KBM-7 (cell line): ENCODE measurements around the gene IGFN1.
"Not testable (repeated sequence)": the region's sequence is repeated elsewhere in the genome, so short reads cannot be mapped to it uniquely, and the experiment has no call there.

ENCODE experiments used
- DNase-seq: peaks from one replicate; pipeline ENCODE4 v3.0.0-alpha.2; 2015
- in situ Hi-C: fragments of 300-500 bp; cut with MboI; formaldehyde crosslinking; loops from 2 replicates; pipeline ENCODE4 v1.14.3; 2020; ENCODE audit warnings: low sequenced_read_pairs, low pct_unique_long_range_greater_than_20kb, mixed read lengths

The IGFN1 gene

DNA sequence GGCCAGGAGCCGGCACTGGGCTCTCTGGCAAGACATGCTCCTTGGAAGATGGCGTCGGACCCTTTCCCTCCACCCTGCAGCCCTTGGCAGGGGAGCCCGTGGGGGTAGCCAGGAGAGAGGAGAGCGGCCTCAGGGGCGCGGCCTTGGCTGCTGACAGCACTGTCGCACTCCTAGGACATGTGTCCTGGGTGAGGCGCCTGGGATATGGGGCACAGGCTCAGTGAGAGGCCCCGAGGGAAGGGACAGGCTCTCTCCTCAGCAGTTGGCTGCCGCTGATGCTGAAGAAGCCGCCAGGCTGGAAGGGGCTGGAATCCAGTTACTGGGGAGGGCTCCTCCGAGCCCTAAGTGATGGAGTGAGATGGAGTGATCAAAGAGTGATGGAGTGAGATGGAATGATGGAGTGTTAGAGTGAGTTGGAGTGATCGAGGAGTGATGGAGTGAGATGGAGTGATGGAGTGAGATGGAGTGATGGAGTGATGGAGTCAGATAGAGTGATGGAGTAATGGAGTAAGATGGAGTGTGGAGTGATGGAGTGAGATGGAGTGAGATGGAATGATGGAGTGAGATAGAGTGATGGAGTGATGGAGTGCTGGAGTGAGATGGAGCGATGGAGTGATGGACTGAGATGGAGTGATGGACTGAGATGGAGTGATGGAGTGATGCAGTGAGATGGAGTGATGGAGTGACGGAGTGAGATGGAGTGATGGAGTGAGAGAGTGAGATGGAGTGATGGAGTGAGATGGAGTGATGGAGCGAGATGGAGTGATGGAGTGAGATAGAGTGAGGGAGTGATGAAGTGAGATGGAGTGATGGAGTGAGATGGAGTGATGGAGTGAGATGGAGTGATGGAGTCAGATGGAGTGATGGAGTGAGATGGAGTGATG, 65.1 kb downstream of the IGFN1 start:
- in situ Hi-C loops, result no loop called here
- DNase-seq, result no peak

DNA sequence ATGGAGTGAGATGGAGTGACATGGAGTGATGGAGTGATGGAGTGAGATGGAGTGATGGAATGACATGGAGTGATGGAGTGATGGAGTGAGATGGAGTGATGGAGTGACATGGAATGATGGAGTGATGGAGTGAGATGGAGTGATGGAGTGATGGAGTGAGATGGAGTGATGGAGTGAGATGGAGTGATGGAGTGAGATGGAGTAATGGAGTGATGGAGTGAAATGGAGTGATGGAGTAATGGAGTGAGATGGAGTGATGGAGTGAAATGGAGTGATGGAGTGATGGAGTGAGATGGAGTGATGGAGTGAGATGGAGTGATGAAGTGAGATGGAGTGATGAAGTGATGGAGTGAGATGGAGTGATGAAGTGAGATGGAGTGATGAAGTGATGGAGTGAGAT, 67.5 kb downstream of the IGFN1 start:
- DNase-seq, in situ Hi-C loops: not testable (repeated sequence)

DNA sequence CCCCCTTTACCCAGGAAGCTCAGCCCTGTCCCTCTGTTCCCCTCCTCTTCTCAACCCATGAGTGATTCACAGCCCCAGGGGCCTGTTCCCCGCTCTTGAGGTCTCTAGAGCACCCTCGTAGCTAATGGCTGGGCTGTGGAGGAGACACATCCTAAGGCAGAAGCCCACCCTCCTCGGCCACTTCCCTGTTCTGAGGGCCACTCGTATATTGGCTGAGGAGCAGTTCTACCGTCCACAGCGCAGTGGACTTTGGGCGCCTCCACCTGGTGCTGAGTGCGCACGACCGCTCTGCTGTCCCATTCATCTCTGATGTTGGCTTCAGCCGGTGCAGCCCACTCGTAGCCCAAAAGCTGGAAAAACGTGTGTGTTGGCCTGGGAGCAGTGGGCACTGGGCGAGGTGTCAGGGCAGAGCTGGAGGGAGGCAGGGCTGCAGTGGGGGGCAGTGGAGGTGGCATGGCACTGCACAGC, 68.2 kb downstream of the IGFN1 start:
- DNase-seq, result no peak
- in situ Hi-C loops, result no loop called here

- in situ Hi-C loops, result no loop called here
Observed at GRCh38 chr1:201259476-201260235, 69.0 kb downstream of the IGFN1 start.

GRCh38 chr1:201260236-201260590, 69.6 kb downstream of the IGFN1 start:
- DNase-seq, result no peak
- in situ Hi-C loops, result no loop called here

More at GRCh38 chr1:201259476-201260235, 69.0 kb downstream of the IGFN1 start:
- no peak for DNase-seq

DNA sequence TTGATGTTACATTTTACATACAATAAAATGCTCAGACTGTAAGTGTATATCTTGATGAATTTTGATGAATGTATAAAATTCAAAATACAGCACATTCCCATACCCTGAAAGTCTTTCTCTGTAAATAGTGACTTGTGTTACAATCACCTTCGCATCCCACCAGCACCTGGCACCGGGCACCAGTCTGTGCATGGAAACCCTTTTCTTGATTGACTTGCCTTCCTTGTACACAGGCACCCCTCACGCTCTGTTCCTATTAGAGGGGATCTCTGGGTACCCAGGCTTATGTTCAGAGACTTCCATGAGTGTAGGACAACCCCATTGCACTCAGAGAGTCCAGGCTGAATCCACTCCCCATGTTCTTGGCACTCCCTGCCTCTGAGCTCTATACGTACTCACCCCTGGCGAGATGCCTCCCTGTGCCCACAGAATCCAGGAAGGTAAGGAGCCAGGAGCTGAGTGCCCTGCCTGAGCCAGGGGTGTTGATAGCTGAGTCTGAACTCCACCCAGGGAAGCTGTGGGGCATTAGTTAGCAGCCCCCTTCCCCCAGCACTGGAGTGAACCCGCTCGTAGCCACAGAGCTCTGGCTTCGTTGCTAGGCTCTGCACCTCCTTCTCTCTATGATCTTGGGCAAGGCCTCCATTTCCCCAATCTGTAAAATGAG, 70.2 kb downstream of the IGFN1 start:
- no peak for DNase-seq
- in situ Hi-C loops, result no loop called here

GRCh38 chr1:201261771-201262547, 71.3 kb downstream of the IGFN1 start:
- in situ Hi-C loops, result no loop called here
- DNase-seq, result no peak

DNA sequence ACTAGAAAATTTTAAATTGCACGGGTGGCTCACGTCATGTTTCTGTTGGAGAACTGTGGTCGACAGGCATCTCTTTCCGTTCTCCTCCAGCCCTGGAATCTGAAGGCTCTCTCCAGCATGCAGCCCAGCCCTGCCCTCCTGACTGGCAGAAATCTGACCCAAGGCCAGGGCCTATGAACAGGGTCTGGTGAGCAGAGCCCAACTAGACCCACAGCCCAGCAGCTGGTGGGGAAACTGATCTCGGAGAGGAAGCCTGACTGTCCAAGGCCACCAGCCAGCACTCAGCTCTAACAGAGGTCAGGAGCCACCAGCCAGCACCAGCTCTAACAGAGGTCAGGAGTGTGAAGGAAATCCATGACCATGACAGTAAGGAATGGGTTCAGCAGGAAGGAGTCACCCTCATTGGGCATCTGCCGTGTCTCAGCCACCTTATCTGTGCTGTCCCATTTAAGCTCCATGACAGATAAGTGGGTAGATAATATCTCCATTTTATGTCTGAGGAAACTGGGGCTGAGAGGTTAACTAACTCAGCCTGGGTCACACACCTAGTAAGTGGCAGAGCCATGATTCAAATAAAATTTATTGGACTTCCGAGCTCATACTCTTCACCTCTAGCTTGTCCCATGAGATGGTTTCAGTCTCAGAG, 72.5 kb downstream of the IGFN1 start:
- no peak for DNase-seq
- in situ Hi-C loops, result no loop called here

GRCh38 chr1:201264072-201264471, 73.4 kb downstream of the IGFN1 start:
- in situ Hi-C loops, result no loop called here
- DNase-seq, result no peak

- in situ Hi-C loops, result no loop called here
- no peak for DNase-seq
Observed at GRCh38 chr1:201264554-201264953, 73.9 kb downstream of the IGFN1 start.

DNA sequence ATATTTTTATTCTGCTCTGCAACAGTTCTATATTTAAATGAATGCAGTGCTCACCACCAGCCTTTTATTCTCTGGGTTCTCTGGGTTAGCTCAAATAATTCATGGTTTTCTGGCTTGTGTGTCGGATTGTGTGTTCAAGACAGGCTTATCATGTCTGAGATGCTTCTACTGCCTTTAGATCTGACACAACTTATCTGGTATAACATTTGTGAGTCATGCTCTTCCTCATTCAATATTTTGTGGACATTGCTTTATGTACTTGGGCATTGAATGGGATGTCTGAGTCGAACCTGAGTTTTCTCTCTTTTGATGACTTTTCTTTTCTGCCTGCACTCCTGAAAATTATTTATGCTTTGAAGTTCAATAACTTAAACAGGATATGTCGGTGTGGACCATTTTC, 75.1 kb downstream of the IGFN1 start:
- DNase-seq, result no peak
- in situ Hi-C loops, result no loop called here

GRCh38 chr1:201266276-201266675, 75.7 kb downstream of the IGFN1 start:
- in situ Hi-C loops, result no loop called here
- no peak for DNase-seq

- DNase-seq, result no peak
- in situ Hi-C loops, result no loop called here
Observed at GRCh38 chr1:201266774-201267173, 76.2 kb downstream of the IGFN1 start.

DNA sequence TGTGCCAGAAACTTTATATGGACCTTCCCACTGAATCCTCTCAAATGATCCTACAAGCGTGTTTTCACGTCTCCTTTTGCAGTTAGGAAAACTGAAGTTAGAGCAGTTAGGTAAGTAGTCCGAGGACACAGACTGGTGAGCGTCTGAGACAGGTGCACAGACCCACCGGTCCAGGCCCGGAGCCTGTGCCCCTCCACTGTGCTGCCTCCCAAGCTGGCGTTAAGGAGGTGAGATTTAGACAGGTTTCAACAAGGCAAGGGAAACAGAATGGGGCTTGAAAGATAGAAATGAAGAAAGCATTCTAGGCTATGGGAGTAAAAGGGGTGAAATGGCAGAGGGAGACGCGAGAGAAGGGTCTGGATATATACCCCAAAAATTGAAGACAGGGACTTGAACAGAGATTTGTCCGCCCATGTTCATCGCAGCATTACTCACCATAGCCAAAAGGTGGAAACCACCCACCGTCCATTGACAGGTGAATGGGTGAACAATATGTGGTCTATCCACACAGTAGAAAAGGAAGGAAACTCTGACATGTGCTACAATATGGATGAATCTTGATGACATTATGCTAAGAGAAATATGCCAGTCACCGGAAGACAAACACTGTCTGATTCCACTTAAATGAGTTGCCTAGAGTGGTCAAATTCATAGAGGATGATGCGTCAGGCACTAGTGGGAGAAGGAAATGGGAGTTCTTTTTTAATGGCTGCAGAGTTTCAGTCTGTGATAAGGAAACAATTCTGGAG, 77.0 kb downstream of the IGFN1 start:
- DNase-seq, result no peak
- in situ Hi-C loops, result no loop called here

- in situ Hi-C loops, result no loop called here
- DNase-seq, result no peak
Observed at GRCh38 chr1:201268604-201269151, 78.1 kb downstream of the IGFN1 start.

- DNase-seq, result no peak
- in situ Hi-C loops, result no loop called here
Observed at GRCh38 chr1:201269281-201269680, 78.7 kb downstream of the IGFN1 start.

DNA sequence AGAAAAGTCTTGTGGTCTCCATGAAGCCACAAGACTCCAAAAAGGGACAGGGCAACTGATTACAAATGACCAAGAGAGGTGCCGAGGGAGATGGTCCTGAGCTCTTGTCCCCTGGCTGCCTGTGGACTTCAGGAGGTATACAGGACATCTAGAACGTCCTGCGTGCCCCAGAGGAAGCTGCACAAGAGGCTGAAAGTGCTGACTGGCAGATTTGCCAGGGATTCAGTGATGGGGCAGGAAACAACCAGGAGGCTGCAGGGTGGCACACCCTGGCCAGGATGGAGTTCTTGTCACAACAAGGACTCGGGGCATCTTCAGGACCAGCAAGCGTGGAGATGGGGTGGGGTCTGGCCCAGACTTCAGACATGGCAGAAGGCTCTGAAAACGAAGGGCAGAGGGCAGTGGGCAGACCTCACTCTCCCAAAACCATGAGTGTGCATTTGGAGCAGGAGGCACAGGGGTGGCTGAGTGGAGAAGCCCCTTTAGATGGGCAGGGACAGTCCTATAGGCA, 79.3 kb downstream of the IGFN1 start:
- in situ Hi-C loops, result no loop called here
- no peak for DNase-seq
